Upper lobe of right lung (tissue), 1 donor: ENCODE measurements around the gene MAP4K3. TPM values are rescaled to one million over a fixed set of nuclear protein-coding genes. Genes with fewer than 3 reads are reported as not detected.

Experiments
- ATAC-seq: fragments of 200-7000 bp; cut with Tn5 transposase; one replicate; pipeline ENCODE4 v1.9.1; 2020; ENCODE audit warnings: mild to moderate bottlenecking, moderate library complexity
- DNase-seq: peaks from one replicate; pipeline ENCODE4 v3.0.0-alpha.2; 2020
- H3K27ac ChIP-seq: fragments of 200-600 bp; one replicate; pipeline ENCODE4 v1.8.0; 2022
- H3K27me3 ChIP-seq: fragments of 200-600 bp; one replicate; pipeline ENCODE4 v1.8.0; 2022; ENCODE audit warnings: mild to moderate bottlenecking
- H3K36me3 ChIP-seq: fragments of 200-600 bp; one replicate; pipeline ENCODE4 v1.8.0; 2022
- H3K4me1 ChIP-seq: fragments of 200-600 bp; one replicate; pipeline ENCODE4 v1.8.0; 2022
- H3K4me3 ChIP-seq: fragments of 200-600 bp; one replicate; pipeline ENCODE4 v1.8.0; 2022; ENCODE audit warnings: mild to moderate bottlenecking
- H3K9me3 ChIP-seq: fragments of 200-600 bp; one replicate; pipeline ENCODE4 v1.8.0; 2022
- CTCF ChIP-seq: fragments of 200-600 bp; IDR thresholded peaks from one replicate; pipeline ENCODE4 v1.8.0; 2022; ENCODE audit warnings: antibody characterized with exemption
- intact Hi-C: fragments of 100-400 bp; cut with DNase I; formaldehyde crosslinking; loops from one replicate; pipeline ENCODE4 v1.11.0; 2022
- total RNA-seq: library from RNA; stranded (reverse); fragmentation: NEBNext Ultra II Directional; extraction: Animal tissue kit (Norgen Biotek cat#: 25700); gene quantifications from one replicate; pipeline ENCODE4 v1.2.1, GENCODE V29; 2021
- donor health status: DM: no; HTN: yes; CAD: no; lungs with severe emphysema.

The MAP4K3 gene
- total RNA-seq, 1 donor from 2014 or later, result 55.5 TPM

- DNase-seq, result no peak
- no peaks in the 10 kb centered on the region for H3K9me3 ChIP-seq
- peaks cover 34% of the 10 kb centered on the region for H3K36me3 ChIP-seq
- H3K4me3 ChIP-seq, result no peak overlapping the region
- TF ChIP-seq CTCF, result no peak
- intact Hi-C loops, result no loop called here
- H3K27ac ChIP-seq, result no peak overlapping the region
- no peaks in the 10 kb centered on the region for H3K27me3 ChIP-seq
- H3K4me1 ChIP-seq, result no peaks in the 10 kb centered on the region
- no peak for ATAC-seq
Measured at GRCh38 chr2:39320162-39320561, 116.9 kb downstream of the MAP4K3 start.

GRCh38 chr2:39313575-39313974 is 123.5 kb downstream of the MAP4K3 start:
- H3K9me3 ChIP-seq, result no peaks in the 10 kb centered on the region
- no peaks in the 10 kb centered on the region for H3K27me3 ChIP-seq
- H3K4me1 ChIP-seq, result no peaks in the 10 kb centered on the region
- no peak for DNase-seq
- no peak overlapping the region for H3K27ac ChIP-seq
- no peak overlapping the region for H3K4me3 ChIP-seq
- TF ChIP-seq CTCF, result no peak
- ATAC-seq, result no peak
- peaks cover 44% of the 10 kb centered on the region for H3K36me3 ChIP-seq
- intact Hi-C loops, result no loop called here

- Histone ChIP-seq H3K4me3 (no peak overlapping the region), H3K36me3 (peaks cover 48% of the 10 kb centered on the region), H3K4me1 (no peaks in the 10 kb centered on the region), H3K27ac (no peak overlapping the region), H3K27me3 (no peaks in the 10 kb centered on the region), H3K9me3 (no peaks in the 10 kb centered on the region)
- TF ChIP-seq CTCF, result no peak
- DNase-seq, result no peak
- ATAC-seq, result no peak
- intact Hi-C loops, result no loop called here
Measured at GRCh38 chr2:39311469-39311868, 125.6 kb downstream of the MAP4K3 start.

GRCh38 chr2:39308778-39309177 is 128.3 kb downstream of the MAP4K3 start:
- Histone ChIP-seq H3K4me3 (no peak overlapping the region), H3K9me3 (no peaks in the 10 kb centered on the region), H3K36me3 (peaks cover 27% of the 10 kb centered on the region), H3K27me3 (no peaks in the 10 kb centered on the region), H3K4me1 (no peaks in the 10 kb centered on the region), H3K27ac (no peak overlapping the region)
- intact Hi-C loops, result no loop called here
- ATAC-seq (no peak), DNase-seq (no peak)
- no peak for TF ChIP-seq CTCF

GRCh38 chr2:39306626-39307025 is 130.5 kb downstream of the MAP4K3 start:
- intact Hi-C loops, result no loop called here
- Histone ChIP-seq H3K4me3 (no peak overlapping the region), H3K27ac (no peak overlapping the region)

More at GRCh38 chr2:39306626-39307025, 130.5 kb downstream of the MAP4K3 start:
- no peaks in the 10 kb centered on the region for H3K27me3 ChIP-seq
- H3K36me3 ChIP-seq, result peaks cover 10% of the 10 kb centered on the region
- H3K9me3 ChIP-seq, result no peaks in the 10 kb centered on the region
- ATAC-seq (no peak), DNase-seq (no peak)
- no peak for TF ChIP-seq CTCF
- no peaks in the 10 kb centered on the region for H3K4me1 ChIP-seq
